ENCODE data around the gene PACS2. TPM values are rescaled to one million over a fixed set of nuclear protein-coding genes. Genes with fewer than 3 reads are reported as not detected.

Gene PACS2
- total and polyA plus RNA-seq, 2 donors (not counting 1 experiment from before 2014, with no cell fraction given): 65.6 to 70.7 TPM

- H3K9me3 Mint-ChIP-seq (ENCODE audit: insufficient read depth): no peaks in the 10 kb centered on the region
- H3K36me3 ChIP-seq (replicated peaks in 1 of 2; ENCODE audit: control extremely low read depth in 1 of 2, control insufficient read depth in 1 of 2, extremely low read depth in 1 of 2, insufficient read depth in 2 of 2, low read length in 1 of 2): peaks cover 0 to 4% of the 10 kb centered on the region in 2 experiments
- peaks cover 15% of the 10 kb centered on the region for H3K4me1 Mint-ChIP-seq
- H3K79me2 ChIP-seq (ENCODE audit: control insufficient read depth, insufficient read depth, low read length): no peaks in the 10 kb centered on the region
- WGBS (ENCODE audit: insufficient coverage): 98% methylated on average over 7 of the region's 12 CpGs
- no peaks in the 10 kb centered on the region for H3K27me3 ChIP-seq (replicated peaks in 1 of 4; ENCODE audit: control extremely low read depth in 1 of 4, control insufficient read depth in 3 of 4, insufficient read depth in 4 of 4, low read length in 3 of 4)
- POLR2A ChIA-PET: no interaction called here
- ATAC-seq (ENCODE audit: low read depth): no peak
- no peak overlapping the region for H3K27ac ChIP-seq (ENCODE audit: low read length in 2 of 2)
- CTCF ChIA-PET: interaction anchor here (1.3 to 3.4 kb wide), 2 partner anchors 103 to 124 kb away, joined by 3 to 17 read pairs; no protein-coding TSS in a partner anchor
- H3K9ac ChIP-seq (ENCODE audit: low read length): no peak overlapping the region
- DNase-seq: no peak
- no peak overlapping the region for H3K4me2 ChIP-seq (replicated peaks; ENCODE audit: low read depth, low read length, poor library complexity, severe bottlenecking)
- peaks cover 4% of the 10 kb centered on the region for H4K20me1 ChIP-seq (ENCODE audit: control insufficient read depth, insufficient read depth, low read length, poor library complexity, severe bottlenecking)
- H2AFZ ChIP-seq (ENCODE audit: insufficient read depth, low read depth, low read length, poor library complexity, severe bottlenecking): no peak overlapping the region
- no peak for TF ChIP-seq EZH2 (IDR thresholded peaks at IDR 0.05; ENCODE audit: borderline replicate concordance, insufficient read depth, low read depth, low read length, poor library complexity, severe bottlenecking)
- no peak for TF ChIP-seq CTCF (IDR thresholded peaks at IDR 0.05)
- no peak overlapping the region for H3K4me3 ChIP-seq (ENCODE audit: control extremely low read depth in 1 of 5, extremely low read depth in 1 of 5, insufficient read depth in 1 of 5, low read depth in 2 of 5, low read length in 4 of 5)
- no peak overlapping the region for H3K4me3 Mint-ChIP-seq
- no peak overlapping the region for H3K27ac Mint-ChIP-seq
- peaks cover 0 to 3% (median 0%) of the 10 kb centered on the region in 3 donors for H3K9me3 ChIP-seq (ENCODE audit: control extremely low read depth in 1 of 3, control insufficient read depth in 2 of 3, insufficient read depth in 1 of 3, low read length in 2 of 3)
- intact Hi-C loops (cut with micrococcal nuclease): no loop called here
- no peaks in the 10 kb centered on the region for H3K27me3 Mint-ChIP-seq
- peaks cover 7 to 9% of the 10 kb centered on the region in 2 donors for H3K4me1 ChIP-seq (ENCODE audit: control insufficient read depth in 2 of 2, insufficient read depth in 2 of 2, low read length in 2 of 2)
Measured at GRCh38 chr14:105365681-105366080, 51.1 kb downstream of the PACS2 start.

- intact Hi-C loops (cut with micrococcal nuclease): no loop called here
- H3K36me3 ChIP-seq (replicated peaks in 1 of 2; ENCODE audit: control extremely low read depth in 1 of 2, control insufficient read depth in 1 of 2, extremely low read depth in 1 of 2, insufficient read depth in 2 of 2, low read length in 1 of 2): peaks cover 0 to 4% of the 10 kb centered on the region in 2 experiments
- H3K27me3 ChIP-seq (replicated peaks in 1 of 4; ENCODE audit: control extremely low read depth in 1 of 4, control insufficient read depth in 3 of 4, insufficient read depth in 4 of 4, low read length in 3 of 4): no peaks in the 10 kb centered on the region
- ATAC-seq (ENCODE audit: low read depth): no peak
- DNase-seq: no peak
- H4K20me1 ChIP-seq (ENCODE audit: control insufficient read depth, insufficient read depth, low read length, poor library complexity, severe bottlenecking): peaks cover 4% of the 10 kb centered on the region
- peaks cover 7 to 14% of the 10 kb centered on the region in 2 donors for H3K4me1 ChIP-seq (ENCODE audit: control insufficient read depth in 2 of 2, insufficient read depth in 2 of 2, low read length in 2 of 2)
- ChIA-PET CTCF (interaction anchor here (1.3 to 3.4 kb wide), 2 partner anchors 103 to 123 kb away, joined by 3 to 17 read pairs; no protein-coding TSS in a partner anchor), POLR2A (no interaction called here)
- H2AFZ ChIP-seq (ENCODE audit: insufficient read depth, low read depth, low read length, poor library complexity, severe bottlenecking): no peak overlapping the region
- H3K27ac Mint-ChIP-seq: no peak overlapping the region
- no peak overlapping the region for H3K27ac ChIP-seq (ENCODE audit: low read length in 2 of 2)
- H3K4me2 ChIP-seq (replicated peaks; ENCODE audit: low read depth, low read length, poor library complexity, severe bottlenecking): no peak overlapping the region
- H3K79me2 ChIP-seq (ENCODE audit: control insufficient read depth, insufficient read depth, low read length): no peaks in the 10 kb centered on the region
- H3K9me3 ChIP-seq (ENCODE audit: control extremely low read depth in 1 of 3, control insufficient read depth in 2 of 3, insufficient read depth in 1 of 3, low read length in 2 of 3): peaks cover 0 to 3% (median 0%) of the 10 kb centered on the region in 3 donors
- H3K4me3 ChIP-seq (ENCODE audit: control extremely low read depth in 1 of 5, extremely low read depth in 1 of 5, insufficient read depth in 1 of 5, low read depth in 2 of 5, low read length in 4 of 5): no peak overlapping the region
- no peaks in the 10 kb centered on the region for H3K9me3 Mint-ChIP-seq (ENCODE audit: insufficient read depth)
- no peak overlapping the region for H3K9ac ChIP-seq (ENCODE audit: low read length)
- TF ChIP-seq EZH2 (IDR thresholded peaks at IDR 0.05; ENCODE audit: borderline replicate concordance, insufficient read depth, low read depth, low read length, poor library complexity, severe bottlenecking) (no peak), CTCF (IDR thresholded peaks at IDR 0.05) (no peak)
- no peak overlapping the region for H3K4me3 Mint-ChIP-seq
- no peaks in the 10 kb centered on the region for H3K27me3 Mint-ChIP-seq
- H3K4me1 Mint-ChIP-seq: peaks cover 17% of the 10 kb centered on the region
- WGBS (ENCODE audit: insufficient coverage): 95% methylated on average over 22 of the region's 23 CpGs
Measured at GRCh38 chr14:105366386-105367074, 52.0 kb downstream of the PACS2 start.
